Endothelial cell of umbilical vein (primary cell): ENCODE data around the gene RIPK3. TPM values are rescaled to one million over a fixed set of nuclear protein-coding genes. Genes with fewer than 3 reads are reported as not detected.

Experiments used
- BruUV-seq: library from RNA; stranded (reverse); fragments of 400-500 nt; replicated peaks from 2 replicates; lab custom pipeline; 2021; lab: Mats Ljungman, UMichigan
- CTCF ChIA-PET: fragments of 300-600, 350-600 bp; sonication (Branson Sonifier 250); formaldehyde crosslinking; loops from one replicate; lab custom pipeline; 2021; ENCODE audit warnings: antibody characterized with exemption, inconsistent platforms; lab: Charles Lee
- POLR2A ChIA-PET: fragments of 300-600, 350-600 bp; sonication (Branson Sonifier 250); formaldehyde crosslinking; loops from one replicate; lab custom pipeline; 2021; ENCODE audit warnings: antibody characterized with exemption, inconsistent platforms; lab: Charles Lee
- DNase-seq: peaks from one replicate; pipeline ENCODE4 v3.0.0-alpha.2; 2011; ENCODE audit warnings: low read depth, low spot score
- FAIRE-seq: peaks from 2 replicates; lab custom pipeline; 2011; peaks lifted over from hg19 to GRCh38; lab: Jason Lieb, UNC
- H2AFZ ChIP-seq: 2 replicates; pipeline ENCODE4 v1.6.0; 2012; ENCODE audit warnings: low read depth, low read length, control low read depth, inconsistent platforms
- H3K27ac ChIP-seq: 2 replicates; pipeline ENCODE4 v1.5.1; 2011; ENCODE audit warnings: low read depth, mild to moderate bottlenecking, control low read depth, low read length, moderate library complexity; ENCODE audit not compliant: insufficient read depth
- H3K27me3 ChIP-seq, 2 experiments: 2 replicates each; pipeline versions ENCODE4 v1.6.0 to v1.6.1; 2011; ENCODE audit warnings: low read length in 2 of 2, mixed read lengths in 1 of 2; ENCODE audit not compliant: control insufficient read depth in 2 of 2, insufficient read depth in 2 of 2
- H3K36me3 ChIP-seq, 2 experiments: 2 replicates in 1 of 2; 3 replicates in 1 of 2; pipeline ENCODE4 v1.5.1; 2011; ENCODE audit warnings: low read length in 2 of 2, mild to moderate bottlenecking in 1 of 2, moderate library complexity in 1 of 2; ENCODE audit not compliant: control insufficient read depth in 2 of 2, insufficient read depth in 2 of 2; ENCODE audit errors: extremely low read depth in 1 of 2
- H3K4me1 ChIP-seq: 3 replicates; pipeline ENCODE4 v1.5.1; 2011; ENCODE audit warnings: mild to moderate bottlenecking, low read length; ENCODE audit not compliant: control insufficient read depth, insufficient read depth; ENCODE audit errors: extremely low read depth
- H3K4me2 ChIP-seq: 2 replicates; pipeline ENCODE4 v1.6.1; 2011; ENCODE audit warnings: low read length, control low read depth, mixed read lengths; ENCODE audit not compliant: insufficient read depth
- H3K4me3 ChIP-seq, 3 experiments: fragments of 200-600 bp in 1 of 3; sonication (generic), shearing (Covaris generic) in 1 of 3; replicated peaks in 1 of 3; 2 replicates each; pipeline ENCODE4 v1.5.1; 2011 to 2016; ENCODE audit warnings: control low read depth in 3 of 3, low read length in 3 of 3, mild to moderate bottlenecking in 2 of 3, inconsistent platforms in 1 of 3, low read depth in 1 of 3, moderate library complexity in 1 of 3; ENCODE audit not compliant: insufficient read depth in 1 of 3
- H3K79me2 ChIP-seq: 2 replicates; pipeline ENCODE4 v1.6.0; 2012; ENCODE audit warnings: low read length, inconsistent platforms; ENCODE audit not compliant: control insufficient read depth, insufficient read depth
- H3K9ac ChIP-seq: replicated peaks from 2 replicates; pipeline ENCODE3; 2011; ENCODE audit warnings: low read length, control low read depth; ENCODE audit not compliant: insufficient read depth; ENCODE audit errors: extremely low read depth
- H3K9me1 ChIP-seq: replicated peaks from 3 replicates; pipeline ENCODE4 v1.6.0; 2011; ENCODE audit warnings: mild to moderate bottlenecking, low read length; ENCODE audit not compliant: control insufficient read depth, insufficient read depth; ENCODE audit errors: extremely low read depth
- H3K9me3 ChIP-seq: replicated peaks from 2 replicates; pipeline ENCODE4 v1.5.1; 2012; ENCODE audit warnings: low read length, inconsistent platforms; ENCODE audit not compliant: control insufficient read depth, insufficient read depth
- H4K20me1 ChIP-seq: replicated peaks from 2 replicates; pipeline ENCODE3; 2011; ENCODE audit warnings: mild to moderate bottlenecking, low read length; ENCODE audit not compliant: control insufficient read depth, insufficient read depth; ENCODE audit errors: extremely low read depth
- CTCF ChIP-seq, 2 donors: IDR thresholded peaks; 1 replicate in 1 of 2; 2 replicates in 1 of 2; pipeline ENCODE4 v1.5.1; 2011; ENCODE audit warnings: low read length in 2 of 2, mild to moderate bottlenecking in 2 of 2, moderate library complexity in 2 of 2, control low read depth in 1 of 2, inconsistent platforms in 1 of 2, low read depth in 1 of 2; ENCODE audit not compliant: insufficient read depth in 1 of 2; ENCODE audit errors: extremely low read depth in 1 of 2
- EZH2 ChIP-seq: IDR thresholded peaks from 2 replicates; pipeline ENCODE4 v1.6.1; 2012; ENCODE audit warnings: borderline replicate concordance, low read depth, mild to moderate bottlenecking, moderate library complexity, low read length, inconsistent platforms; ENCODE audit not compliant: severe bottlenecking
- FOS ChIP-seq: IDR thresholded peaks from 2 replicates; pipeline ENCODE4 v1.6.1; 2011; ENCODE audit warnings: mild to moderate bottlenecking, low read length, moderate library complexity, borderline replicate concordance; ENCODE audit not compliant: insufficient read depth
- GATA2 ChIP-seq: IDR thresholded peaks from 2 replicates; pipeline ENCODE4 v1.7.0; 2011; ENCODE audit warnings: low read depth, mild to moderate bottlenecking, moderate library complexity, mixed read lengths, low read length; ENCODE audit not compliant: insufficient read length, insufficient read depth
- JUN ChIP-seq: IDR thresholded peaks from 2 replicates; pipeline ENCODE4 v1.6.1; 2011; ENCODE audit warnings: borderline replicate concordance, low read depth; ENCODE audit not compliant: insufficient read length, insufficient read depth
- MAX ChIP-seq: IDR thresholded peaks from 2 replicates; pipeline ENCODE4 v1.6.1; 2011; ENCODE audit not compliant: insufficient read depth, insufficient read length
- MYC ChIP-seq: IDR thresholded peaks from one replicate; pipeline ENCODE4 v1.6.1; 2011; ENCODE audit warnings: mild to moderate bottlenecking, low read depth, low read length
- POLR2A ChIP-seq: IDR thresholded peaks from 2 replicates; pipeline ENCODE4 v1.6.1; 2012; ENCODE audit warnings: low read depth, mild to moderate bottlenecking, control low read depth, low read length
- POLR2AphosphoS5 ChIP-seq: IDR thresholded peaks from 2 replicates; pipeline ENCODE4 v1.6.1; 2012; ENCODE audit warnings: low read depth, mild to moderate bottlenecking, control low read depth, low read length, moderate library complexity; ENCODE audit not compliant: insufficient read depth
- dilution Hi-C: fragments of 300-500 bp; cut with MboI; formaldehyde crosslinking; loops from one replicate; pipeline ENCODE4 v1.15.0; 2019; ENCODE audit warnings: low sequenced_read_pairs; ENCODE audit not compliant: extremely low pct_ligation_motif_present
- intact Hi-C: fragments of 100-400 bp; cut with micrococcal nuclease; formaldehyde crosslinking; loops from one replicate; pipeline ENCODE4 v1.10.0; 2022
- polyA plus RNA-seq, 4 experiments: library from polyadenylated mRNA; depleted of rRNA in 3 of 4; stranded (reverse) in 3 of 4; unstranded in 1 of 4; fragments of >200 nt; gene quantifications; 2 replicates each; pipeline versions ENCODE4 v1.2.1 to v1.2.3, GENCODE V29; 2011 to 2012; ENCODE audit warnings: missing spikeins in 1 of 4
- total RNA-seq: library from RNA; stranded (reverse); gene quantifications from 2 replicates; pipeline ENCODE4 v1.2.3, GENCODE V29; 2021

The RIPK3 gene
- total and polyA plus RNA-seq, 2 donors (not counting 3 experiments of a cell fraction or from before 2014, with no cell fraction given), result 3.1 to 5.1 TPM

GRCh38 chr14:24325041-24325530 lies 14.7 kb downstream of the RIPK3 start:
- intact Hi-C loops, result no loop called here
- Histone ChIP-seq H3K36me3 (peaks cover 0 to 18% of the 10 kb centered on the region in 2 experiments), H3K79me2 (no peaks in the 10 kb centered on the region), H3K9me1 (no peaks in the 10 kb centered on the region), H3K9ac (no peak overlapping the region), H3K9me3 (no peaks in the 10 kb centered on the region), H3K4me2 (no peak overlapping the region), H3K27me3 (no peaks in the 10 kb centered on the region), H2AFZ (no peak overlapping the region), H4K20me1 (no peaks in the 10 kb centered on the region), H3K27ac (no peak overlapping the region), H3K4me3 (no peak overlapping the region), H3K4me1 (peaks cover 5% of the 10 kb centered on the region)
- TF ChIP-seq CTCF (IDR thresholded peaks at IDR 0.05; ENCODE audit: extremely low read depth in 1 of 2, insufficient read depth in 1 of 2, low read depth in 1 of 2, low read length in 2 of 2) (no peak), MYC (no peak), POLR2AphosphoS5 (no peak), FOS (no peak), EZH2 (no peak)
- no peak for DNase-seq
- BruUV-seq, result no TSS peak
- FAIRE-seq, result no peak
- dilution Hi-C loops, result no loop called here
- CTCF ChIA-PET, result interaction anchor here (4.4 to 20.1 kb wide), 3 partner anchors 9 to 109 kb away, joined by 14 to 811 read pairs (median 23); partner anchors contain the start of genes CBLN3, CIDEB and KHNYN
- POLR2A ChIA-PET, result no interaction called here

DNA sequence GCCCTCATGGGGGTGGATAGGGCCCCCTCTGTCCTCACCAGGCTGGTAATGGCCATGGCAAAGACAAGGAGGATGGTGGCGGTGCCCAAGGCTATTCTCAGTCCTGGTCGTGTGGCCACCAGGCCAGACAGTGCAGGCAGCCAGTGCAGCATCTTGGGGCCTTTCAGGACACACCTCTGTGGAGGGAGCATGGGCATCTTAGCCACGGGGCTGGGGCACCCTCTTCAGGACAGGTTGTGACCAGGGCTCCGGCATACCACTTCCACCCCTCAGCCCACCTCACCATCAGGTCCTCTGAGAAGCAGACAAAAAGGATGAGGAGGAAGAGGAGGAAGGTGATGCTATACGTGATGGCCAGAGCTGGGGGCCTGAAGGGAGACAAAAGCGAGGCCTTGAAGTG lies 15.8 kb downstream of the RIPK3 start:
- ChIA-PET POLR2A (no interaction called here), CTCF (interaction anchor here (4.4 to 20.1 kb wide), 3 partner anchors 10 to 110 kb away, joined by 14 to 811 read pairs (median 23); partner anchors contain the start of genes CBLN3, CIDEB and KHNYN)
- Histone ChIP-seq H3K36me3 (peaks cover 0 to 18% of the 10 kb centered on the region in 2 experiments), H3K9me3 (no peaks in the 10 kb centered on the region), H3K4me2 (no peak overlapping the region), H3K4me3 (no peak overlapping the region), H3K9me1 (no peaks in the 10 kb centered on the region), H3K9ac (no peak overlapping the region), H4K20me1 (no peaks in the 10 kb centered on the region), H3K27ac (no peak overlapping the region), H2AFZ (no peak overlapping the region), H3K27me3 (no peaks in the 10 kb centered on the region), H3K79me2 (no peaks in the 10 kb centered on the region), H3K4me1 (peaks cover 5% of the 10 kb centered on the region)
- FAIRE-seq (no peak), DNase-seq (no peak)
- TF ChIP-seq POLR2A (no peak), JUN (no peak), EZH2 (no peak), POLR2AphosphoS5 (no peak), MYC (no peak), GATA2 (no peak), CTCF (IDR thresholded peaks at IDR 0.05; ENCODE audit: extremely low read depth in 1 of 2, insufficient read depth in 1 of 2, low read depth in 1 of 2, low read length in 2 of 2) (no peak), FOS (no peak), MAX (no peak)
- dilution Hi-C loops (no loop called here), intact Hi-C loops (no loop called here)
- BruUV-seq, result no TSS peak
